Measurements from ENCODE around the gene HHIP. TPM values are rescaled to one million over a fixed set of nuclear protein-coding genes. Genes with fewer than 3 reads are reported as not detected.

Gene HHIP
- total and polyA plus RNA-seq, 2 of the 13 experiments (the other 11 are each of a cell fraction or from before 2014, with no cell fraction given) = not detected

- no TSS peak for BruUV-seq (replicated peaks)
- FAIRE-seq = no peak
Measured at GRCh38 chr4:144723471-144723870, 77.5 kb downstream of the HHIP start.

GRCh38 chr4:144729175-144729574, 83.2 kb downstream of the HHIP start:
- in situ Hi-C loops (cut with HindIII; ENCODE audit: extremely low pct_ligation_motif_present, low pct_unique_long_range_greater_than_20kb) = no loop called here
- no TSS peak for BruUV-seq (replicated peaks)
- no peaks in the 10 kb centered on the region for H3K4me1 ChIP-seq (ENCODE audit: insufficient read depth, low read length)

More at GRCh38 chr4:144723471-144723870, 77.5 kb downstream of the HHIP start:
- ChIA-PET CTCF (ENCODE audit: low intra/inter-chr PET ratio, low total read pairs) (no interaction called here), POLR2A (no interaction called here)
- no peak for ATAC-seq
- Histone ChIP-seq H3K27ac (ENCODE audit: extremely low read length, insufficient read depth, low read length) (no peak overlapping the region), H3K27me3 (ENCODE audit: control insufficient read depth in 1 of 2, insufficient read depth in 2 of 2, low read length in 2 of 2) (no peaks in the 10 kb centered on the region), H3K36me3 (replicated peaks in 1 of 2; ENCODE audit: control insufficient read depth in 1 of 2, insufficient read depth in 2 of 2, low read length in 2 of 2) (no peaks in the 10 kb centered on the region), H3K9me3 (ENCODE audit: low read length) (no peaks in the 10 kb centered on the region), H3K79me2 (ENCODE audit: insufficient read depth, low read length) (no peaks in the 10 kb centered on the region), H4K20me1 (ENCODE audit: insufficient read depth, low read length) (no peaks in the 10 kb centered on the region), H3K4me1 (ENCODE audit: insufficient read depth, low read length) (no peaks in the 10 kb centered on the region), H3K9ac (ENCODE audit: insufficient read depth, low read depth, low read length) (no peak overlapping the region), H3K4me2 (ENCODE audit: low read depth, low read length) (no peak overlapping the region), H2AFZ (ENCODE audit: low read length) (no peak overlapping the region), H3K4me3 (replicated peaks in 1 of 3; ENCODE audit: insufficient read depth in 1 of 3, low read depth in 2 of 3, low read length in 3 of 3) (no peak overlapping the region)
- intact Hi-C loops (cut with micrococcal nuclease; ENCODE audit: unreplicated experiment) = no loop called here
- DNase-seq (ENCODE audit: low spot score) = no peak
- in situ Hi-C loops (cut with HindIII; ENCODE audit: extremely low pct_ligation_motif_present, low pct_unique_long_range_greater_than_20kb) = no loop called here
- TF ChIP-seq CREB1 (IDR thresholded peaks at IDR 0.05) = no peak
- no peak for TF ChIP-seq CREB1 (CRISPR knock-in tag; IDR thresholded peaks at IDR 0.05)
- no peak for TF ChIP-seq MIER2 (CRISPR knock-in tag; IDR thresholded peaks at IDR 0.05)
- no peak for TF ChIP-seq SALL2 (CRISPR knock-in tag; IDR thresholded peaks at IDR 0.05)
- TF ChIP-seq BRD4 (CRISPR knock-in tag; IDR thresholded peaks at IDR 0.05) = no peak
- TF ChIP-seq ZBTB14 (CRISPR knock-in tag; IDR thresholded peaks at IDR 0.05) = no peak
- TF ChIP-seq THAP8 (CRISPR knock-in tag; IDR thresholded peaks at IDR 0.05; ENCODE audit: borderline replicate concordance) = no peak
- TF ChIP-seq EHMT2 (IDR thresholded peaks at IDR 0.05; ENCODE audit: borderline replicate concordance, low read depth, low read length) = no peak
- no peak for TF ChIP-seq ZNF160 (CRISPR knock-in tag; IDR thresholded peaks at IDR 0.05)
- no peak for TF ChIP-seq TOPORS (CRISPR knock-in tag; IDR thresholded peaks at IDR 0.05)
- no peak for TF ChIP-seq ZNF607 (CRISPR knock-in tag; IDR thresholded peaks at IDR 0.05; ENCODE audit: borderline replicate concordance)

More at GRCh38 chr4:144729175-144729574, 83.2 kb downstream of the HHIP start:
- WGBS (ENCODE audit: low lambda C conversion rate) = 3% methylated on average over 2 of the region's 2 CpGs
- Histone ChIP-seq H3K4me2 (ENCODE audit: low read depth, low read length) (no peak overlapping the region), H2AFZ (ENCODE audit: low read length) (no peak overlapping the region), H3K9ac (ENCODE audit: insufficient read depth, low read depth, low read length) (no peak overlapping the region), H3K27me3 (ENCODE audit: control insufficient read depth in 1 of 2, insufficient read depth in 2 of 2, low read length in 2 of 2) (no peaks in the 10 kb centered on the region), H3K9me3 (ENCODE audit: low read length) (no peaks in the 10 kb centered on the region), H3K27ac (ENCODE audit: extremely low read length, insufficient read depth, low read length) (no peak overlapping the region), H3K36me3 (replicated peaks in 1 of 2; ENCODE audit: control insufficient read depth in 1 of 2, insufficient read depth in 2 of 2, low read length in 2 of 2) (no peaks in the 10 kb centered on the region), H3K4me3 (replicated peaks in 1 of 3; ENCODE audit: insufficient read depth in 1 of 3, low read depth in 2 of 3, low read length in 3 of 3) (no peak overlapping the region), H4K20me1 (ENCODE audit: insufficient read depth, low read length) (no peaks in the 10 kb centered on the region), H3K79me2 (ENCODE audit: insufficient read depth, low read length) (no peaks in the 10 kb centered on the region)
- FAIRE-seq = no peak
- intact Hi-C loops (cut with micrococcal nuclease; ENCODE audit: unreplicated experiment) = no loop called here
- POLR2A ChIA-PET = no interaction called here
- CTCF ChIA-PET (ENCODE audit: low intra/inter-chr PET ratio, low total read pairs) = no interaction called here
- no peak for TF ChIP-seq ZNF788 (CRISPR knock-in tag; IDR thresholded peaks at IDR 0.05; ENCODE audit: borderline replicate concordance)
- TF ChIP-seq HDAC6 (IDR thresholded peaks at IDR 0.05; ENCODE audit: low read depth, low read length) = no peak
- no peak for TF ChIP-seq ZNF737 (CRISPR knock-in tag; IDR thresholded peaks at IDR 0.05; ENCODE audit: borderline replicate concordance)
- no peak for TF ChIP-seq ZNF225 (CRISPR knock-in tag; IDR thresholded peaks at IDR 0.05)
- no peak for TF ChIP-seq EHMT2 (IDR thresholded peaks at IDR 0.05; ENCODE audit: borderline replicate concordance, low read depth, low read length)
- no peak for TF ChIP-seq MAZ (IDR thresholded peaks at IDR 0.05; ENCODE audit: borderline replicate concordance, low read depth, low read length)
- no peak for TF ChIP-seq MAZ (CRISPR knock-in tag; IDR thresholded peaks at IDR 0.05; ENCODE audit: low read depth)
- no peak for ATAC-seq
- no peak for DNase-seq (ENCODE audit: low spot score)

All from HepG2 (cell line).